ENCODE measurements around the gene COL4A4.
"Not testable (repeated sequence)": the region's sequence is repeated elsewhere in the genome, so short reads cannot be mapped to it uniquely, and the experiment has no call there.

The COL4A4 gene

DNA sequence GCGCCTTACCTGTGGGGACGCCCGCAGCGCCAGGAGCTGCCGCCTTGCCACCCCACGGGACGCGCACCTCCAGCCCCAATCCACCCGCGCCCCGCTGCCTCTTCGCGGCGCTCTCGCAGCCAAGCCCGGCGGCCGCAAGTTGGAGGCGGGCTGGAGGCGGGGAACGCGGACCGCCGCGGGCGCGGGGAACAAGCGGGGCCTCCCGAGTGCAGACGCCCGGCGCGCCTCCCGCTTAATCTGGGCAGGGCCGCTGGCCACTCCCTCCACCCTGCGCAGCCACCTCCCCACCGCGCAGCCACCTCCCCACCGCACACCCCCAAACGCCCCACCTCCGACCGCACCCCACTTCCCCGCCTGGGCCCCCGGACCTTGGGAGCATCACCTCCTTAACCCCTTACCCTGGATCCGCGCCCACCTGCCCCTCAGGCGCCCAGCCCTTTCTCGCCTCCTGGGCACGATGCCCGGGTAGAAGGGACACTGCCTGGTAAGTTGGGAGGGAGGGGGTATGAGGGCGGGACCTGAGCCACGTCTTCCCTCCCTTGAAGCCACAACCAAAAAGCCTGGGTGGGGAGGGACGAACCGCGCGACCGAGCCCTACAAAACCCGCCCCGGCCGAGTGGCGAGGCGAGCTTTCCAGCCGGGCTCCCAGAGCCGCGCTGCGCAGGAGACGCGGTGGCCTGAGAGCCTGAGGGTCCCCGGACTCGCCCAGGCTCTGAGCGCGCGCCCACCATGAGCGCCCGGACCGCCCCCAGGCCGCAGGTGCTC is at the start of gene COL4A4, which contains the start of gene COL4A3:
TSS of gene COL4A4 (minus strand) at position 208 of the 765 bp plus-strand sequence. CDS start 16,722 bp downstream, outside the sequence.
TSS of gene COL4A3 (plus strand) at position 627 of the 765 bp plus-strand sequence. CDS start at position 730, 103 bp downstream.
- no peak for DNase-seq (ENCODE audit: low read depth)

DNA sequence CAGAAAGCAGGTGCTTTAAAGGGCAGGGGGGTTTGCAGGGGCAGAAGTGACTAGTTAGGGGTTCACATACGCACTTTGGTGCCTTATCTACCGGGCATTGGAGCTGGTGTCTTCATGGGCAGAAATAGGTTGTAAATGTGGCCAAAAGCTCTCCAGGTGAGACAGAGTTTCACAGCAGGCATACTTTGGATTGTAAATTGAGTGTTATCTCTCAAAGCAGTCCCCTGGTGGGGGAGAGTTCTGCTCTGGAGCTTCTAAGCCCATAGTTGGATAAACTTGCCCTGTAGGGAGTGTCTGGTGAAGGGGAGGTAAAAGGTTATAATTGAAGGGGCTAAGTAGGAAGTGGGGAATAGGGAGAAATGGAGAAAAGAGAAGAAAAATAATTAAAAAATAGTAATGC is 43.6 kb upstream of the COL4A4 start:
- DNase-seq (ENCODE audit: low read depth): no peak

DNA sequence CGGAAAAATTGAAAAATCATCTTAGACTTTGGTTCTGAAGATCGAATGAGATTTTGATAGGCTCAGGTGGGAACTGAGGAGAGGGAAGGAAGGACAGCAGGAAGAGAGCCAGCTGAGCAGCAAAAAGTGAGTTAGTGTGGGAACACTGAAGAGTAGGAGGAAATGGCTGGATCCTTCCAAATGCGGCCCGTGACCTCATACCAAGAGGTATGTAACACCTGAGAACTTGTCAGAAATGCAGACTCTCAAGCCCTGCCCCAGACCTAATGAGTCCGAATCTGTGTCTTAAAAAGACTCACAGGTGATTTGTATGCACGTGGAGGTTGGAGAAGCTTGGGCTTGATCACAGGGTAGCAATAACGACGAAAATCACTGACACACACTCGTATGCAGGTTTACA is 42.4 kb upstream of the COL4A4 start:
- DNase-seq (ENCODE audit: low read depth): no peak

DNA sequence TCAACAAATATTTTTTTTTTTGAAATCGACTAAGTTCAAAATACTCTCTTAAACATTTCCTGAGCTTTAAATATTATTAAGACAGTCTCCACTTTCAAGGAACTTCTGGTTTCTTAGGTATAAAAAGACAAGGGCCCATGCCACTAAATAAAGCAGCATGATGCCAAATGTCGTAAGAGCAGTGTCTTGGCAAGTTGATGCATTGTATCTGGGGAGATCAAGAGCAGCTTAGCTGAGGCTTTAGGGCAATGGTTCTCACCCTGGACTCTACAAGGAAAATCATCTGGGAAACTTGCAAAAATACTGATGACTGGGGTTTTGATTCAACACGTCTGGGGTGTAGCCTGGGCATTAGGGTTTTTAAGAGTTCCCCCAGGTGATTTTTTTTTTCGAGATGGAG is 41.7 kb upstream of the COL4A4 start:
- DNase-seq (ENCODE audit: low read depth): no peak

DNA sequence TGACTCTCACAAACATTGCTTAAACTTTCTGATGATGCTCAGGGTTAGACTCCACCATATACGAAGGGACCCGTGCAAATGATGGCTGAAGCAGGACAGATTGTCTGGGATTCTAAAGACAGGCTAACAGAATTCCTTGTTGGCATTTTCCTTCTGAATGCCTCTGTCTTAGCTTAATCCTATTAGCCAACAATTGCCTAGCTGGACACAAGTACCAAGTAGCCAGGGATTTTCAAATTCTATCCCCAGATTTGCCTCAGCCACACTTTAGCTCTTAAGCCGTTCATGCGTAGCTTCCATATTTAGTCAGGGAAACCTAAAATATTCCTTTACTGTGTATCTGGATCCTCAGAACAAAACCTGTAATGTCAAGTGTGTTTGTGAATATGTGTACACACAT is 40.4 kb upstream of the COL4A4 start:
- DNase-seq (ENCODE audit: low read depth): no peak

DNA sequence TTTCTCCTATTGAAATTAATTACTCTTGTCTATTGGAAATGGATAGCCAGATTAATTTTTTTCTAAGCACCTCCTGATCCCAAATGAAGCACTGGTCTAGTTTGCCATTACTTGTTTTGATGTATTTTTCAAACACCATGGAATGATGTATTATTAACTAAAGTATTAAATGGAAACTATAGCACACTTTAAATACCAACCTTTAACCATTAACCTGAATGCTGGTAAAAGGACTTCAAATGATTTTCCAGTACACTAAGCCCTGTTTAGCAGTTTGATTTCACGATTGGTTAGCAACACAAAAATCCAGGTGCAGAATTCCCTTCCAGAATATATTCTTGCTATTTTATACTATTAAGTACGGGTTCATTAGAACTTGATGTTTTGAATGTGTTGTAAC is 37.8 kb upstream of the COL4A4 start:
- DNase-seq (ENCODE audit: low read depth): no peak

DNA sequence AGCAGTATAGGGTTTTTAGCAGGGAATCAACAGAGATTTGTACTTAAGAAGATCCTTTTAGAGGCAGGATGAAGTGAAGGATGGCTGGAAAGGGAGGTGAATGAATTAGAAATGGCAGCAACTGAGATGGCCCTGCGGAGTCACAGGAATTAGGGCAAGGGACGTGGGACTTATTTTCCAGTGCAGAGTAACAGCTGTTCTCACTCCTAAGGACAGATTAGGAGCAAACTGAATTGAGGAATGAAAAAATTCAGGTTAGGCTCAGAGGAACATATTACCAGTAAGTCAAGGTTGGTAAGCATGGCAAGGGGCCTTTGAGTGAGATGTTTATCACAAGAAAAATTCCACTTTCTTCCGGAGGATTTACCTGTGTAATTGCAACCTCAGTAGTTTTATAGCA is 34.9 kb upstream of the COL4A4 start:
- DNase-seq (ENCODE audit: low read depth): no peak

DNA sequence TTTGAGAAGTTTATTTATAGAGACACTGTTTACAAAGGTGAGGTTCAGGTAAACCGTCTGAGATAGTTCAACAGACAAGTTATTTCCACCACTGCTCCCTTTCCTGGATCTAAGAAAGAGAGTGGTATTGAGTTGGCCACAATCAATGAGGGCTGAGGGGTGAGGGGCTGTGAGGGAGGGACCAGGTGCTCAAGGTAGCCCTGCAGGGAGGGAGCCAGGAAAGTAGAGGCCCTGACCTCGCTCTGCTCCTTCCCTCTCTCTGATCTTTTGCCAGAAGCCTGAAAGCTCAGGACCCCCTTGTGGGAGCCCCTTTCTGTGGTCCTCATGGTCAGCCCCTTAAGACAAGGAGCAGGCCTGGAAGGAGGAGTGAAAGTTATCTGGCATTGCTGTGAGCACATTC is 30.2 kb upstream of the COL4A4 start:
- no peak for DNase-seq (ENCODE audit: low read depth)

DNA sequence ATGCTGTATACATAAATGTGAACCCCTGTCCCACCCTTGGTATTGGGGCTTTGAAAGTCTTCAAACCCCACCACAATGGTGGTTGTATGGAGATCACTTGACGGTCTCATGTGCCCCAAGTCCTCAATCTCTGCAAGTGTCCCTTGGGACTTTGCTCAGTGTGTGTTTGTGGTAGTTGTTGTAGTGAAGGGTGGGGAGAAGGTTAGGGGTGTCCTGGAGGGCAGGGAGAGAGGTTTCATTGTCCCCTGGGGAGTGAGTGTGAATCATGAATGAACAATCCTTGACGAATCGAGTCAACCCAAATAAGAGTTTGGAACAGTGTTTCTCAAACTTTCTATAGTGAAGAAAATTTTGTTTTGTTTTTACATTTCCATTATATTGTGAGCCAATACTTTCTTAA is 28.5 kb upstream of the COL4A4 start:
- DNase-seq (ENCODE audit: low read depth): no peak

DNA sequence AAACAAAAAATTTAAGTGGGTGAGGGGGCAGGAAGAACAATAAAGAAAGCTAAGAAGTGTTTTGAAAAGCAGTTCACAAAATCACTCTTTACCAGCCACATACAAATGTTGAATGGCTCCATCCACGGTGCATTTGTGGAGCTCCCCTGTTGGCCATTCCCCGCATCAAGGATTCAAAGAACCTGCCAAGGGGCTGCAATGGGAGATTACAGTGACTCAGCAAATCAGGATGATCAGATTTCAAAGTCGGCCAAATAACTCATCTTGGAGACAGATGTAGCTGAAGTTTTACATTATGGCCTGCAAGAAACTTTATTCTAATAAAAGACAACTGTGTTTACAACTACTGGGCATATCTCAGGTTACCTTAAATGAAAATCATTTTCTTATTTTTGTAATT is 27.4 kb upstream of the COL4A4 start:
- no peak for DNase-seq (ENCODE audit: low read depth)

DNA sequence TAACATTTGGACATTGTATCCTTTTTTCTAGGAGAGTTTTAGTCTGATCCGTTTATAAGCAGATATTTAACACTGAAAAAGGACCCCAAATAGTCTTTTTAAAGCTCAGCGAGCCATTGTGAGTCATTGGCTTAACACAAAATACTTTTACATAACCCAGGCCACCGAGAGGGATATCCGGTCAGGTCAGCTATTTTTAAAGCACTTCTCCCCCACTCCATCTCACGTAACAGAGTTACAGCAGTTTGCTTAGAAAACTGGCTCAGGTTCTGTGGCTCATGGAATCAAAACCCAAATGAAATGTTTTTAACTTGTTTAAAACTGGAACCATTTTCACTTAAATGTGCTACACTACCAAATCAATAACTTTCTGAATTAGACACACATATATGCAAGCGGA is 24.3 kb upstream of the COL4A4 start:
- no peak for DNase-seq (ENCODE audit: low read depth)

DNA sequence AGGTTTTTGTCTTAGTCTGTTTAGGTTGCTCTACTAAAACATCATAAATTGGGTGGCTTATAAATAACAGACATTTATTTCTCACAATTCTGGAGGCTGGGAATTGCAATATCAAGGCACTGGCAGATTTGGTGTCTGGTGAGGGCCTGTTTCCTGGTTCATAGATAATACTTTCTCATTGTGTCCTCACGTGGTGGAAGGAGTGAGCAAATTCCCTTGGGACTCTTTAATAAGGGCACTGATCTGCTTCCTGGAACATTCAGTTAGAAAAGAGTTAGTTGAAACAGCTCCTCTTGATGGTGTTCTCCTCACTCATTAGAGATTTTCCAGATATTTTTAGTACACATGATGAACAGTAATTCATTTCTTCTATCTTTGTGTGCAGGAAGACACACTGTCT is 22.7 kb upstream of the COL4A4 start:
- DNase-seq (ENCODE audit: low read depth): no peak

DNA sequence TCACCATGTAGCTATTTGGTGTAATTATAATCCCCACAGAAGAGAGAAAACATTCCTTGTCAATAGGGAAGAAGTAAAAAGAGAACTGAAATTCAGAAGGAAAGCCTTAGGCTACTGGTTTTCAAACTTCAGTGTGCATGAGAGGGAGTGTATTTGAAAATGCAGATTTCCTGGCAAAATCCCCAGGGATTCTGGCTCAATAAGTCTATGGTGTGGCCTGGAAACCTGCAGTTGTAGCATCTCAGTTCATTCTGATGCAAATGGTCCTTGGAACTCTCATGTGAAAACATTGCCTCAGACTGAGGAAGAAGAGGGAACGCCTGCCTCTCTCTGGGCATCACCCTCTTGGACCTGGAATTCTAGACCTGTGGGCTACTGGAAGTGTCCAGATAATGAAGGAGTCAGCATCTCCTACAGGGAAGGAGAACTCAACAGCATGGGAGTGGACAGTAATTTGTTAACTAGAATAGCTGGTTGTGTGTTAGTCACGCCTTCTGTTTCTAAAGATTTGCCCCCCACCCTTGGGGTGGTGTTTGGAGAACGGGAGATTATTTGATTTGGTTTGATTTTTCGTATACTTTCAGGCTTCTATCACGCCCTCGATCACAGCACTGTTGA is 21.7 kb upstream of the COL4A4 start:
- no peak for DNase-seq (ENCODE audit: low read depth)

DNA sequence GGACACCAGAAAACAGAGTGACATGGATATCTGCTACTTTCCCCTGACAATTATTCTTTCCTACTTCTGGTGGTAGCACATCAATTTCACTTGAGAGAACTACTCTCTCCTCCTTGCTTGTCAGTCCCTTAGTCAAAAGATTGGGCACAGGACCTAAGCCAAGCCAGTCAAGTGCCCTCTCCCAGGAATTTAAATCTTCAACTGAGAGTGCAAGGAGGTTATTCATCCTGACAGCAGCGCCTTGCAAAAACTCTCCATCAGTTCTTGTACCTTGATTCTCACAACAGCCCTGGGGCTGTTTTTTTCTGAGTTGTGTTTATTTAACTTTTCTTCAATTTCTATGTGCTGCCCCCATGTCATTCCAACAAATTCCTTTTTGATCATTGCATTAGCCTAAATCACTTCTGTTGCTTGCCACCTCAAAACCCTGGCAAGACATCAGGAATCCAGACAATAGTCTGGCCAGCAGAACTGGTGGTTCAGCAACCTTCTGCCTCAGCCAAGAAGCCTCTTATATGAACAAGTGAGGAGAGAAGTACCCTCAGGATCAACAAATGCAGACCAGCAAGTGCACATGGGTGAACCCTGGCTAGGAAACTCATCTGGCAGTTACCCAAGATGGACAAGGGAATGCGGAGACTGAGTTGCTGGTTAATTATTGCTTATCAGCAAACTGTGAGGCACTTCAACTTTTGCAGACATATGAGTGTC is 19.8 kb upstream of the COL4A4 start:
- DNase-seq (ENCODE audit: low read depth): no peak

DNA sequence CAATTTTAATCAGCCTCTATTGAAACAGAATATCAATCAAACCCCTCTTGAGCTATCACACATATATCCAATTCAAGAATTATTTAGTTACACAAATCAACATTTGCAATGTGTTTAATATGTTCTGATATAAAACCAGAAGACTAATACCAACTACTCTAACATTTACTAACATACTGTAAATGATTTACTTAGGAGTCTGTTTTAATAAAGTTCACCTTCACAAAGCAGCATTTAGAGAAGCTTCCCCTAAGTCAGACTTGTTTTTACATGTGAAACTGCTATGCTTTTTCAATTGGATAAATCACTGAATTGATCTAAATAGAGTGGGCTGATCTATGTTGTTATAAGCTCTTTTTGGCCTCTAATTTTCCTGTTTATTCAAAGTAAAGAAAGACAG is 18.8 kb upstream of the COL4A4 start:
- no peak for DNase-seq (ENCODE audit: low read depth)

DNA sequence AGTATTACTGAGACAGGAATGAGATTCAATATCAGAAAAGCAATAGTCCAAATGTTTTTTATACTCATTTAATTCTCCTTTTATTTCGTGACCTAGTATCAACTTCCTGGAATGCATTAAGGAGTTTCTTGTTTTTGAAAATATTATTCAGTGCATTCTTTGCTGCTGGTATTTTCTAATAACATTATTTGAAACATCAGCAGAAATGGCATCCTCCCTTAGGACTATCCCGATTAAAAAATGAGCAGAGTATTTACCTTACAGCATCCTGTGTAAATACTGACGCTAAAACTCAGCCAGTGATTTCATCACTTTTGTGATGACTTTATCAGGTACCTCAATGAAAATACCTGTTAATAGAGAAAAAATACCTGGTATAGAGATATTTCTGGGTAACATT is 16.8 kb upstream of the COL4A4 start:
- no peak for DNase-seq (ENCODE audit: low read depth)

DNA sequence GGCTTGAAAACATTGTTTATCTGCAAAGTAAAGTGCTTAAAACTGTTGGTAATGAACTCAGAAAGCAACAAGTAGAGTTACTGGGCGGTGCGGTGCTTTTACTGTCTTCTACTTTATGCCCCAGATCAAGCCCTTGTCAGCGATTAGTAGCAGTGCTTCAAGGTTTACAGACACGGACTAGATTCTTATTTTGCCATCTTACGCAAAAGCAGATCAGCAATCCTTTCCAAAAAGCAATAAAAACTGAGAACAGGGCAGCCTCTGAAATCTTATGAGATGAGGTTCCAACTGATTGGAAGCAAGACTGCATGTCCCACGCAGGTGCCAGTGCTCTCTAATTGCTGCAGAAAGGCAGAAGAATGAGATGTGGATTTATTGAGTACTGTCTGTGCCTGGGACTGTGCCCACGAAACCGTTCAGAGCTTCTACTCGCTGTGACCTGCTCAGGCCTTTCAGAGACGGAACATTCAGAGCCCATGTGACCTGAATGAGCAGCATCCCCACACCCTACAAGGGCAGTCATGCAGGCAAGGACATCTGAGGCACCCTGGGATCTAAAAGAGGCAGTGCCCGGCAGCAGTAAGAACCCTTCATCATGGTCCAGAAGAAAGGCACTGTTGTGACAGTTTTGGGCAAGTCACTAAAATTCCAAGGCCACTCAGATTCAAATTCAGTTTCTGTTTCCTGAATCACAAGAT is 16.1 kb upstream of the COL4A4 start:
- DNase-seq (ENCODE audit: low read depth): no peak

DNA sequence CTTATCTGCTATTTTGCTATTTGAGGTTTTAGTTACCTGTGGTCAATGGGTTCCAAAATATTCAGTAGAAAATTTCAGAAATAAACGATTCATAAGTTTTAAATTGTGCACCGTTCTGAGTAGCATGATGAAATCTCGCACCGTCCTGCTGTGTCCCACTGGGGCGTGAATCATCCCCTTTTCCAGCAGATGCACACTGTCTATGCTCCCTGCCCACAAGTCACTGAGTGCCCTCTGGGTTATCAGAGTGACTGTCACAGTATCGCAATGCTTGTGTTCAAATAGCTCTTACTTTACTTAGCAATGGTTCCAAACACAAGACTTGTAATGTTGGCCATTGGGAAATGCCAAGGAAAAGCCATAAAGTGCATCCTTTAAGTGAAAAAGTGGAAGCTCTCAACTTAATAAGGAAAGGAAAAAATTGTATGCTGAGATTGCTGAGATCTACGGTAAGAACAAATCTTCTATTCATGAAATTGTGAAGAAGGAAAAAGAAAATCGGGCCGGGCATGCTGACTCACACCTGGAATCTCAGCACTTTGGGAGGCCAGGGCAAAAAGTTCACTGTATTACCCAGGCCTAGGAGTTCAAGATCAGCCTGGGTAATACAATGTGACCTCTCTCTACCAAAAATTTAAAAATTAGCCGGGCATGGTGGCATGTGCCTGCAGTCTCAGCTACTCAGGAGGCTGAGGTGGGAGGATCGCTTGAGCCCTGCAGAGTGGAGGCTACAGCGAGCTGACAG is 13.8 kb upstream of the COL4A4 start:
- no peak for DNase-seq (ENCODE audit: low read depth)

DNA sequence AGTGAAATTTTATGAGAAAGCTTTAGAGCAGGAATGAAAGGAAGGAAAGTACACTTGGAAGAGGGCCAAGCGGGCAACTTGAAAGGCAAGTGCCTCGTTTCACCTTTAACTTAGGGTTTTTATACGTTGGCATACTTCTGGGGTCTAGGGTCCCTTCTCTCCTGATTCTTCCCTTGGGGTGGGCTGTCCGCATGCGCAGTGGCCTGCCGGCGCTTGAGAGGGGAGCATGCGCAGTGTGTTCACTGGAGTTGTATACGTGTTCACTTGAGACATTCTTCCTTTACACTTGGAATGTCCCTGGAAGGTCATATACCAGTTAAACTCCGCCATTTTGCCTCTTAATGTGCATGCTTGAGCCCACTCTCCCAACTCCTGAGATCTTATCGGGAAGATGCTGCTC is 7.8 kb upstream of the COL4A4 start:
- not testable (repeated sequence) for DNase-seq (ENCODE audit: low read depth)

DNA sequence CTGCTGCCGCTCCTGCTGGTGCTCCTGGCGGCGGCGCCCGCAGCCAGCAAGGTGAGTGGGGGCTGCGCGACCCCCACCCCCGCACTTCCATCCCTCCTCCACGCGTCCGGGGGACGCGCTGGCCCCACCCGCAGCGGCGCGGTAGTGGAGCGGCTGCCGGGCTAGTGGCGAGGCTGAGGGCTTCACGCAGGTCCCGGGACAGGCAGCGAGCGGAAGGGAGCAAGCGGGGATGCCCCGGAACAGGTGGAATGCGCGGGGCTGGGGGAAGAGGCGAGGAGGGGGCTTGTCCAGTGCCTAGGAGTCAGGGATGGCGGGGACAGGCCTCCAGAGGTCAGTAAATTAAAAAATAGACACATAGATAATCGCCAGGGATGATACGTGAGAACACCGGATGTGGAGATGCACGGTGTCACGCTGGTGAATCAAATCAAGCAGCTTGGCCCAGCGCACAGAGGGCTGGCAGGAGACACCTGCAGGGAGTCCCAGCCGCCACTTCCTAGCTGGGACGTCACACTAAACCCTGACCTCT is 822 bp upstream of the COL4A4 start:
- DNase-seq (ENCODE audit: low read depth): no peak

DNA sequence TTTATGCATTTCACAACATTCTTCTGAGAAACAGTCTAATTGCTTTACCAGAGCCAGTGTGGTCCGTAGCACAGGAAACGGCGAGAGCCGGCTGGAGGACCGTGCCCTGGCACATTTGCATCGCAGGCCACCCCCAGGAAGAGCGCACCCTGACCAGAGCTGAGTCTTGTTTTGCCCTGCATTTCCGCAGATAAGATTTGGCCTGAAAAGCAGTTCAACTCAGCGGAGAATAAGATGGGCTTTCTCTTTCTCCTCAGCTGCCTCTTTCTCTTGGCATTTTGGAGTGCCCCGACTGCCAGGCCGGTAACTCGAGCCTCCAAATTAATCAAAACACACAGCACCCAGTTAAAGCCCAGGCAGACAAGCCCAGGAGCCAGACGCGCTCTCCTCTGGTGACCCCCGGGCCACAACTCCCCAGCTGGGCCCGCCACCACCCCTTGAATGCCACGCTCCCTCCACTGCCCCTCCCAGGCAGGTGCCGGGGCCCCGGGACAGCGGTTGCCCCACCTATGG is 464 bp downstream of the COL4A4 start:
- DNase-seq (ENCODE audit: low read depth): no peak

Measured in stimulated activated CD8-positive, alpha-beta memory T cell treated with anti-CD3 and anti-CD28 coated beads, Interleukin-15, amount 100 ng/mL, for 24 hours (primary cell).